OCI-M1 (cell line): ENCODE data around the gene HOATZ.
A peak's percentile ranks its signal among the peaks of the same experiment; 100 is the strongest.

ENCODE experiments used
- DNase-seq: peaks from one replicate; lab custom pipeline; 2025; lab: John Stamatoyannopoulos, UW

The HOATZ gene

GRCh38 chr11:111549196-111549868 lies 34.8 kb downstream of the HOATZ start:
- DNase-seq = no peak

GRCh38 chr11:111549869-111550203 lies 35.3 kb downstream of the HOATZ start:
- no peak for DNase-seq

GRCh38 chr11:111550258-111550657 lies 35.7 kb downstream of the HOATZ start:
- no peak for DNase-seq

- no peak for DNase-seq
Observed at GRCh38 chr11:111554532-111554931, 40.0 kb downstream of the HOATZ start.

GRCh38 chr11:111555255-111555654 lies 40.7 kb downstream of the HOATZ start:
- no peak for DNase-seq

- no peak for DNase-seq
Observed at GRCh38 chr11:111557425-111558111, 43.0 kb downstream of the HOATZ start.

GRCh38 chr11:111559800-111560464 lies 45.4 kb downstream of the HOATZ start:
- no peak for DNase-seq

- no peak for DNase-seq
Observed at GRCh38 chr11:111560800-111561199, 46.2 kb downstream of the HOATZ start.

GRCh38 chr11:111561306-111561705 lies 46.7 kb downstream of the HOATZ start:
- DNase-seq = no peak

GRCh38 chr11:111561791-111562325 lies 47.3 kb downstream of the HOATZ start:
- DNase-seq = no peak

- DNase-seq = no peak
Observed at GRCh38 chr11:111562692-111563389, 48.3 kb downstream of the HOATZ start.

GRCh38 chr11:111565114-111565720 lies 50.6 kb downstream of the HOATZ start:
- DNase-seq = peak; percentile 95

- DNase-seq = no peak
Observed at GRCh38 chr11:111566324-111566723, 51.7 kb downstream of the HOATZ start.

GRCh38 chr11:111569476-111569875 lies 54.9 kb downstream of the HOATZ start:
- no peak for DNase-seq

- no peak for DNase-seq
Observed at GRCh38 chr11:111570796-111571195, 56.2 kb downstream of the HOATZ start.

- no peak for DNase-seq
Observed at GRCh38 chr11:111571829-111572501, 57.4 kb downstream of the HOATZ start.

GRCh38 chr11:111572581-111572980 lies 58.0 kb downstream of the HOATZ start:
- DNase-seq = no peak

GRCh38 chr11:111573821-111574249 lies 59.3 kb downstream of the HOATZ start:
- DNase-seq = peak; percentile 50

GRCh38 chr11:111574373-111575225 lies 60.0 kb downstream of the HOATZ start:
- DNase-seq = peak; percentile 75

GRCh38 chr11:111575740-111576139 lies 61.2 kb downstream of the HOATZ start:
- DNase-seq = no peak
